Central memory CD4-positive, alpha-beta T cell (primary cell): ENCODE measurements around the gene UGT1A5.
"Not testable (repeated sequence)": the region's sequence is repeated elsewhere in the genome, so short reads cannot be mapped to it uniquely, and the experiment has no call there.

Experiments
- DNase-seq: peaks from one replicate; pipeline ENCODE4 v3.0.0; 2022

Gene UGT1A5

GRCh38 chr2:233746475-233747282 lies 34.0 kb downstream of the UGT1A5 start:
- DNase-seq, result no peak

- DNase-seq, result no peak
These were observed 34.5 kb downstream of the UGT1A5 start for GRCh38 chr2:233747283-233747544.

- not testable (repeated sequence) for DNase-seq
These were observed 38.0 kb downstream of the UGT1A5 start for GRCh38 chr2:233750689-233751088.

GRCh38 chr2:233751212-233752009 lies 38.7 kb downstream of the UGT1A5 start:
- DNase-seq, result not testable (repeated sequence)

GRCh38 chr2:233754872-233755611 lies 42.3 kb downstream of the UGT1A5 start:
- DNase-seq, result no peak

- DNase-seq, result no peak
These were observed 43.8 kb downstream of the UGT1A5 start for GRCh38 chr2:233756429-233757081.

- DNase-seq, result no peak
These were observed 45.4 kb downstream of the UGT1A5 start for GRCh38 chr2:233758141-233758540.

GRCh38 chr2:233758849-233759248 lies 46.1 kb downstream of the UGT1A5 start:
- no peak for DNase-seq

- DNase-seq, result no peak
These were observed 47.3 kb downstream of the UGT1A5 start, which contains the start of gene UGT1A1 for GRCh38 chr2:233760043-233760442. UGT1A1 (plus strand) TSS chr2:233760270; CDS start chr2:233760288, 18 bp downstream.

GRCh38 chr2:233761040-233761769 lies 48.5 kb downstream of the UGT1A5 start:
- DNase-seq, result no peak

GRCh38 chr2:233764264-233764663 lies 51.6 kb downstream of the UGT1A5 start:
- DNase-seq, result no peak

- no peak for DNase-seq
These were observed 52.1 kb downstream of the UGT1A5 start for GRCh38 chr2:233764761-233765160.

- DNase-seq, result no peak
These were observed 53.7 kb downstream of the UGT1A5 start for GRCh38 chr2:233766416-233766815.

GRCh38 chr2:233768076-233768475 lies 55.4 kb downstream of the UGT1A5 start:
- no peak for DNase-seq

- DNase-seq, result no peak
These were observed 56.6 kb downstream of the UGT1A5 start for GRCh38 chr2:233769260-233769659.

- DNase-seq, result no peak
These were observed 59.4 kb downstream of the UGT1A5 start for GRCh38 chr2:233772153-233772552.

- no peak for DNase-seq
These were observed 59.9 kb downstream of the UGT1A5 start for GRCh38 chr2:233772583-233772982.

- DNase-seq, result no peak
These were observed 61.1 kb downstream of the UGT1A5 start for GRCh38 chr2:233773854-233774253.

- no peak for DNase-seq
These were observed 62.7 kb downstream of the UGT1A5 start for GRCh38 chr2:233775414-233775813.

- no peak for DNase-seq
These were observed 65.3 kb downstream of the UGT1A5 start, which contains the start of gene MROH2A for GRCh38 chr2:233778030-233778429. MROH2A (plus strand) TSS chr2:233778330; CDS start chr2:233779359, 1,029 bp downstream.

- no peak for DNase-seq
These were observed 67.0 kb downstream of the UGT1A5 start for GRCh38 chr2:233779722-233780121.

- no peak for DNase-seq
These were observed 68.1 kb downstream of the UGT1A5 start for GRCh38 chr2:233780771-233781170.
